AG04449 (cell line): ENCODE results near the gene RAB6B.

Experiments
- CTCF ChIA-PET: fragments of 350-600 bp; formaldehyde crosslinking; extraction: SDS; loops from one replicate; lab custom pipeline; 2021; ENCODE audit warnings: antibody characterized with exemption; lab: Yijun Ruan, JAX
- POLR2A ChIA-PET: fragments of 400-600, 350-600 bp; formaldehyde crosslinking; extraction: SDS; loops from one replicate; lab custom pipeline; 2020; ENCODE audit warnings: antibody characterized with exemption, inconsistent platforms; lab: Yijun Ruan, JAX
- DNase-seq: peaks from one replicate; pipeline ENCODE4 v3.0.0-alpha.2; 2010; ENCODE audit warnings: low read depth, low spot score
- H3K4me3 ChIP-seq: 2 replicates; pipeline ENCODE4 v1.5.1; 2011; ENCODE audit warnings: low read depth, mild to moderate bottlenecking, control low read depth, low read length
- CTCF ChIP-seq: IDR thresholded peaks from one replicate; pipeline ENCODE4 v1.5.1; 2011; ENCODE audit warnings: mild to moderate bottlenecking, moderate library complexity, low read length, control low read depth, inconsistent platforms; ENCODE audit not compliant: insufficient read depth; ENCODE audit errors: missing control alignments

Gene RAB6B

GRCh38 chr3:133881492-133881891 lies 14.2 kb downstream of the RAB6B start:
- ChIA-PET CTCF (no interaction called here), POLR2A (no interaction called here)
- H3K4me3 ChIP-seq: no peak overlapping the region
- no peak for TF ChIP-seq CTCF
- no peak for DNase-seq

- DNase-seq: no peak
- ChIA-PET POLR2A (no interaction called here), CTCF (no interaction called here)
- TF ChIP-seq CTCF: no peak
- no peak overlapping the region for H3K4me3 ChIP-seq
These were observed 14.7 kb downstream of the RAB6B start for GRCh38 chr3:133880886-133881455.

- no peak overlapping the region for H3K4me3 ChIP-seq
- TF ChIP-seq CTCF: no peak
- DNase-seq: no peak
- ChIA-PET POLR2A (no interaction called here), CTCF (no interaction called here)
These were observed 15.4 kb downstream of the RAB6B start for GRCh38 chr3:133880287-133880686.

GRCh38 chr3:133878518-133878917 lies 17.2 kb downstream of the RAB6B start:
- POLR2A ChIA-PET: no interaction called here
- no peak for TF ChIP-seq CTCF
- CTCF ChIA-PET: no interaction called here
- H3K4me3 ChIP-seq: no peak overlapping the region
- DNase-seq: no peak

- DNase-seq: no peak
- CTCF ChIA-PET: no interaction called here
- POLR2A ChIA-PET: no interaction called here
- H3K4me3 ChIP-seq: no peak overlapping the region
- TF ChIP-seq CTCF: no peak
These were observed 18.5 kb downstream of the RAB6B start for GRCh38 chr3:133877221-133877620.

- H3K4me3 ChIP-seq: no peak overlapping the region
- TF ChIP-seq CTCF: no peak
- POLR2A ChIA-PET: no interaction called here
- CTCF ChIA-PET: interaction anchor here (0.6 kb wide), 1 partner anchor 35 kb away, joined by 3 read pairs; no protein-coding TSS in a partner anchor
- DNase-seq: no peak
These were observed 20.8 kb downstream of the RAB6B start for GRCh38 chr3:133874761-133875438.
